ENCODE measurements around the gene STAT4. TPM values are rescaled to one million over a fixed set of nuclear protein-coding genes. Genes with fewer than 3 reads are reported as not detected.

STAT4 gene
- total RNA-seq, 1 donor from 2014 or later, result 8.0 TPM

DNA sequence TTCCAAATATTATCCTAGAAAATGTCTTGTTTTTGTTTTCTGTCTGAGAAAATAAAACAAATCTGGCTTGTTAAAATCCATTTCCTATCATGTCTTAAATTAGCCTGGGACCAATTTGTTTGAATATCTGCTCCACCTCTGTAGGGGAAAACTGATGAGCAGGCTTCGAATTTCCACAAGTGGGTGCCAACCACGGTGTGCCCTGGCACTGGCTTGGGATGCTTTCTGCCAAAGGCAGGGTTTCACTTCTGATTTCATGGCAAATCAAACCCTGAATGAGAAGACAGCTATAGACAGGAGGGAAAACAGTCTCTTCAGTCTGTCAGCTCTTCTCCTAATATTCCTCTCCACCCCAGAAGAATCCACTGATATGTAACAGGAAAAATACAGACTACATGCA, 33.7 kb upstream of the STAT4 start:
- intact Hi-C loops (cut with DNase I), result no loop called here

DNA sequence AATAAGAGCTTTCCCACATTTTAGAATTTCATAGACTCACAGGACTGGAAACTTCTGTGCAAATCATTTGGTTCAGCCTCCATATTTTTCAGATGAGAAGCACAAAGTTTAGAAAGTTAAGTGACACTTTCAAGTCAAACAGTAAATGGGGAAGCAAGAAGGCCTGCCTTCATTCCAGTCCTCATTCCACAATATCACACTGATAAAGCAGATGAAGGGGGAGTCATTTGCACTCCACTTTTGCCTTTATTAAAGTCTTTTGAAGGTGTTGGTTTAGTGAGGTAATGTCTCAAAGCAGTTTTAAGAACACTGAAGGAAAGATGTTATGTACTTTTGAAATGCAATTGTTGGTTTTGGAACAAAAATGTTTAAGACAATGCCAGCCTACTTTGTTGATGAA, 32.7 kb upstream of the STAT4 start:
- intact Hi-C loops (cut with DNase I), result no loop called here
- Histone ChIP-seq H3K27ac (no peak overlapping the region), H3K27me3 (no peaks in the 10 kb centered on the region), H3K4me1 (no peaks in the 10 kb centered on the region), H3K4me3 (no peak overlapping the region), H3K36me3 (no peaks in the 10 kb centered on the region), H3K9me3 (no peaks in the 10 kb centered on the region)
- ATAC-seq (peak; percentile 67), DNase-seq (no peak)
- no peak for TF ChIP-seq CTCF (IDR thresholded peaks at IDR 0.05)

More for the DNA sequence above, 33.7 kb upstream of the STAT4 start:
- Histone ChIP-seq H3K9me3 (no peaks in the 10 kb centered on the region), H3K27me3 (no peaks in the 10 kb centered on the region), H3K36me3 (no peaks in the 10 kb centered on the region), H3K4me1 (no peaks in the 10 kb centered on the region), H3K4me3 (no peak overlapping the region), H3K27ac (no peak overlapping the region)
- no peak for DNase-seq
- TF ChIP-seq CTCF (IDR thresholded peaks at IDR 0.05), result no peak
- no peak for ATAC-seq

GRCh38 chr2:191183081-191183480, 32.3 kb upstream of the STAT4 start:
- Histone ChIP-seq H3K27ac (no peak overlapping the region), H3K36me3 (no peaks in the 10 kb centered on the region), H3K9me3 (no peaks in the 10 kb centered on the region), H3K4me3 (no peak overlapping the region), H3K4me1 (no peaks in the 10 kb centered on the region), H3K27me3 (no peaks in the 10 kb centered on the region)
- TF ChIP-seq CTCF (IDR thresholded peaks at IDR 0.05), result no peak
- DNase-seq (no peak), ATAC-seq (no peak)
- intact Hi-C loops (cut with DNase I), result no loop called here

- no peak overlapping the region for H3K27ac ChIP-seq
- H3K4me1 ChIP-seq, result no peaks in the 10 kb centered on the region
- no peaks in the 10 kb centered on the region for H3K27me3 ChIP-seq
- intact Hi-C loops (cut with DNase I), result no loop called here
- no peaks in the 10 kb centered on the region for H3K36me3 ChIP-seq
- ATAC-seq (no peak), DNase-seq (no peak)
- H3K4me3 ChIP-seq, result no peak overlapping the region
- no peaks in the 10 kb centered on the region for H3K9me3 ChIP-seq
- no peak for TF ChIP-seq CTCF (IDR thresholded peaks at IDR 0.05)
These were observed 29.9 kb upstream of the STAT4 start for GRCh38 chr2:191180713-191181112.

- ATAC-seq (no peak), DNase-seq (no peak)
- H3K4me1 ChIP-seq, result no peaks in the 10 kb centered on the region
- no peaks in the 10 kb centered on the region for H3K27me3 ChIP-seq
- no peak overlapping the region for H3K27ac ChIP-seq
- no peaks in the 10 kb centered on the region for H3K36me3 ChIP-seq
- no peaks in the 10 kb centered on the region for H3K9me3 ChIP-seq
- H3K4me3 ChIP-seq, result no peak overlapping the region
- intact Hi-C loops (cut with DNase I), result no loop called here
- TF ChIP-seq CTCF (IDR thresholded peaks at IDR 0.05), result no peak
These were observed 29.5 kb upstream of the STAT4 start for GRCh38 chr2:191180276-191180675.

DNA sequence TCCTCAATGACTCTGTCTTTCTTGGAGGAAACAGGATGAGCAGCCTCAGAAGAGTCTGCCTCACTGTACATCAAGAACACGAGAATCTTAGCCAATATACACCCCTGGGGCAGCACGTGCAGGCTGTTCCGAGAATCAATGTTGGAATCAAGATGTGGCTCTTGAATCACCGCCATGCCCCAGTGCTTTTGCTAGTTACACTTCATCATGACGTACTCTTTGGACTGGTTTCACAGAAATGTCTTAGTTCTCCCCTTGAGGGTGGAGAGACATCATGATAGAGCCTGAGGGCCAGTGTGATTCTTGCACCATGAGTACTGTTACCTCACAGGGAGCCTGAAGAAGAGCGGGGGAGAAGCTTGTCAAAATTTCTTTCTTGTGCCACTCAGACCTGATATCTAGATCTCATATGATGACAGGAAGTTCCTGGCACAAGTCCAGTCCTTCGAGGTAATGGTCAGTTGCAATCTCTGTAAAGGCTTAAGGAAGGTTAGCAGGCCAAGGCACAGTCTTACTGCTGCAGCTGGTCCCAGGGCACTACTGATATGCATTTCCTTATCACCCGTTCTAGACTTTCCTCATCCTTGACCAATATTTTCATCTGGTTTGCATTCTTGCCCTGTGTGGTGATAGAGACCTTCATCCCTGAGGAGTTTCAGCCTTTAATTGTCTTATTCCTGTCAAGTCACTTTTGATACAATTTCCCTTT, 28.2 kb upstream of the STAT4 start:
- no peak overlapping the region for H3K27ac ChIP-seq
- DNase-seq, result no peak
- H3K9me3 ChIP-seq, result no peaks in the 10 kb centered on the region
- peak; percentile 45 for ATAC-seq
- H3K27me3 ChIP-seq, result no peaks in the 10 kb centered on the region
- H3K4me1 ChIP-seq, result no peaks in the 10 kb centered on the region
- no peak overlapping the region for H3K4me3 ChIP-seq
- no peaks in the 10 kb centered on the region for H3K36me3 ChIP-seq
- intact Hi-C loops (cut with DNase I), result no loop called here
- no peak for TF ChIP-seq CTCF (IDR thresholded peaks at IDR 0.05)
